ENCODE measurements around the gene GNG8.
A peak's percentile ranks its signal among the peaks of the same experiment; 100 is the strongest.

GNG8 gene

DNA sequence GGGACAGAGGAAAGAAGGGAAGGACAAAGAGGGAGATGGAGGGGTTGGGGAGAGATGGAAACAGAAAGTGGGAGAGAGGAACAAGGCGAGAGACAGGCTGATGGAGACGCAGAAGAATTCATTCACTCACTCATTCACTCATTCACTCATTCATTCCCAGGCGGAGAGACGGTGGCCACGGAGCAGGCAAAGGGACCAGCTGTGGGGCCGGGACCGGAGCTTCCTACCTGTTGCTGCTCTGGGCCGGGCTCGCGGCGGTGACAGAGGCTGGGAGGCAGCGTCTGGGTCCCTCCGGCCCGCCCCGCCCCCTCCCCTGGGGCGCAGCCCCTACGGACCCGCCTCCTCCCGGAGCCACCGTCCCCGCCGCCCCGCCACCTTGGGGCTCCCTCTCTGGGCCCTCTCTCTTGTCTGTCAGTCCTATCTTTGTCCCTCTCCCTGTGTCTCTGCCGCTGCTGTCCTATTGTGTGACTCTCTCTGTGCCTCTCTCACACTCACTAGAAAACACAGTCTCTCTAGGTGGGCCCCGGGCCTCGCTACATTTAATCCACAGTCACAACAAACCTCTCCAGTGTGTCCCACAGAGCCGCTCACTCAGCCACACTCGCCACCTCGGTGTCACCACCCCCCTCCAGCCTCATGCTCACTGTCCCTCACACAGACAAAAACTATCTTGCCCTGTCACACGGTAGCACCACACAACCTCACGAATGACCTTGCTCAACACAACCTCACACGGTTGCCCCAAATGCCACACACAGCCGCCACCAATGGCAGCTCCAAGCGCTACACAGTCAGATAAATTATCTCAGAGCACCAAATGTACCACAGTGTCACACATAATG lies at the start of gene GNG8:
Gene GNG8, minus strand, starts transcription at position 283 of the 842 bp plus-strand sequence. CDS start 1,520 bp downstream, outside the sequence.
- Histone ChIP-seq H3K4me3 (ENCODE audit: low read depth, low read length) (peak within 1 kb of the TSS; percentile 67), H3K4me1 (ENCODE audit: control insufficient read depth, insufficient read depth, low read length) (peaks cover 6% of the 10 kb centered on the region; the same call in 1 of the 2 replicates), H3K9ac (ENCODE audit: low read depth, low read length) (no peak within 1 kb of the TSS), H3K9me3 (ENCODE audit: control insufficient read depth, insufficient read depth, low read length) (no peaks in the 10 kb centered on the region), H3K27ac (ENCODE audit: low read depth, low read length) (no peak within 1 kb of the TSS), H3K27me3 (ENCODE audit: control insufficient read depth, insufficient read depth, low read length) (peaks cover 64% of the 10 kb centered on the region), H3K36me3 (ENCODE audit: control insufficient read depth, insufficient read depth, low read length) (no peaks in the 10 kb centered on the region)

DNA sequence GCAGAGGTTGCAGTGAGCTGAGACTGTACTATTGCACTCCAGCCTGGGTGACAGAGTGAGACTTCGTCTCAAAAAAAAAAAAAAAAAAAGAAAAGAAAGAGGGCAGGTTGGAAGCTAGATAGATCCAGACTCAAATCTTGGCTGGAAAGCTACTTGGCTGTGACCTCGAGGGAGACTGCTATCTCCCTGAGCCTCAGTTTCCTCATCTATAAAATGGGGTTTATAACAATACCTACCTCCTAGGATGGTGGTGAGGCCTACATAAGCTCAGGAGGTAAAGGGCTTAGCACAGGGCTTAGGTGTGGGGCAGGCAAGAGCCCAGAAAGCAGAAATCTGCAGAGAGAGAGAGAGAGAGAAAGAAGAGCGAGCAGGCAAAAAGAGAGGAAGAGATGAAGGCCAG lies 49.2 kb upstream of the GNG8 start:
- Histone ChIP-seq H3K36me3 (ENCODE audit: control insufficient read depth, insufficient read depth, low read length) (peaks cover 77% of the 10 kb centered on the region), H3K27me3 (ENCODE audit: control insufficient read depth, insufficient read depth, low read length) (no peaks in the 10 kb centered on the region), H3K27ac (ENCODE audit: low read depth, low read length) (no peak overlapping the region), H3K9me3 (ENCODE audit: control insufficient read depth, insufficient read depth, low read length) (no peaks in the 10 kb centered on the region), H3K4me3 (ENCODE audit: low read depth, low read length) (no peak overlapping the region), H3K9ac (ENCODE audit: low read depth, low read length) (no peak overlapping the region), H3K4me1 (ENCODE audit: control insufficient read depth, insufficient read depth, low read length) (no peaks in the 10 kb centered on the region)

DNA sequence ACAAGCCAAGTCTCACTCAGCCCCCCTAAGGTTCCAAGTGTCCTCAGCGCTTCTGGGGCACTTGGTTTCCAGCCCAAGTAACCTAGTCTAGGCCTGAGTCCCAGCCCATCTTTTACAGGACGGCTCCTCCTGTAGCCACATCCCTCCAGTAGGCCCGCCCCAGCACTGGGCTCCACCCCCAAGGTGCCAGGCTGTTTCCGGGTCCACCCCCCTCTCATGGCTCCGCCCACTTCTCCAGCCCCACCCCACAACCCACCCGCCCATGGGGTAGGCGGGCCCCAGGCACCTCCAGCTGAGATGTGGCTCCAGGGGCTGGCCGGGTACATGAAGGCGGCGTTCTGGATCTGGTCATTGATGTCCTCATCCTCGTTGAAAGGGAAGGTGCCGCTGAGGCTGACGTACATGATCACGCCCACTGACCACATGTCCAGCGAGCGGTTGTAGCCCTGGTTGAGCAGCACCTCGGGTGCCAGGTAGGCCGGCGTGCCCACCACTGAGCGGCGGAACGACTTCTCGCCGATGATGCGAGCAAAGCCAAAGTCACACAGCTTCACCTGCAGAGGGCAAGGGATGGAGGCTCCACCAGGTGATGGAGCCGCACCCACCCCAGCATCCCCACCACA lies 42.2 kb upstream of the GNG8 start:
- H3K9ac ChIP-seq (ENCODE audit: low read depth, low read length), result no peak overlapping the region
- no peaks in the 10 kb centered on the region for H3K9me3 ChIP-seq (ENCODE audit: control insufficient read depth, insufficient read depth, low read length)
- peaks cover 68% of the 10 kb centered on the region for H3K36me3 ChIP-seq (ENCODE audit: control insufficient read depth, insufficient read depth, low read length)
- H3K27me3 ChIP-seq (ENCODE audit: control insufficient read depth, insufficient read depth, low read length), result no peaks in the 10 kb centered on the region
- no peak overlapping the region for H3K4me3 ChIP-seq (ENCODE audit: low read depth, low read length)
- no peak overlapping the region for H3K27ac ChIP-seq (ENCODE audit: low read depth, low read length)
- H3K4me1 ChIP-seq (ENCODE audit: control insufficient read depth, insufficient read depth, low read length), result no peaks in the 10 kb centered on the region

DNA sequence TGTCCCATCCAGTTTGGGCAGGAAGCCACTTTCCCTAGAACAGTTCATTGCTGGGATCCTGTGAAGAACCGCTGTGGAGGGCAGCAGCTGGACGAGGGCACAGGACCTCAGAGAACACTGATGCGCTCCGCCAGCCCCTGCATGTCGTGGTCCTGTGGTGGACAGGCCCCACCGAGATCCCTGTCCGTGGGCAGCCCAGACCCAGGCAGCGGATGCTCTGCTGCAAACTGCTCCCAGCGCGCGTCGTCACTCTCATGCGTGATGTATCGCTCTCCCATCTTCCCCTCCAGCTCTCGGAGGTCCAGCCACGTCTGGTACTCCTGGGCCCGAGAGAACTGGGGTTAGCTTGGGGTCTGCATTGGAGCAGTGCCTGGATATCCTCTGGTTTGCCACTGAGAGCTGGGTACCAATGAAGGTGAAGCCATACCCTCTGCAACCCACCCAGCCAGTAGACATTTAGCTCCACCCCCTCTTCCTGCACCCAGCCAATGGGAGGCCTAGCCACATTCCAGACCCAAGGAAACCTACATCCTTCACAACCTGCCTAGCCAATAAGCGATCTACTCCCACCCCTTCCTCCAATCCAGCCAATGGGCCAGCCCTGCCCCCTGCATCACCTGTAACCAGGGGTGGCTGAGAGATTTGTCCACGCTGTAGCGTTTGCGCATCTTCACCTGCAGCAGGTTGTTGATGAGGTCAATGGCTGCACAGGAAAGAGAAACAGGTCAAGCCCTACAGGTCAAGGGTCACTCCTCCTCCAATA lies 38.6 kb upstream of the GNG8 start:
- no peak overlapping the region for H3K27ac ChIP-seq (ENCODE audit: low read depth, low read length)
- H3K4me1 ChIP-seq (ENCODE audit: control insufficient read depth, insufficient read depth, low read length), result no peaks in the 10 kb centered on the region
- no peaks in the 10 kb centered on the region for H3K9me3 ChIP-seq (ENCODE audit: control insufficient read depth, insufficient read depth, low read length)
- peaks cover 49% of the 10 kb centered on the region for H3K36me3 ChIP-seq (ENCODE audit: control insufficient read depth, insufficient read depth, low read length)
- no peaks in the 10 kb centered on the region for H3K27me3 ChIP-seq (ENCODE audit: control insufficient read depth, insufficient read depth, low read length)
- no peak overlapping the region for H3K9ac ChIP-seq (ENCODE audit: low read depth, low read length)
- H3K4me3 ChIP-seq (ENCODE audit: low read depth, low read length), result no peak overlapping the region

DNA sequence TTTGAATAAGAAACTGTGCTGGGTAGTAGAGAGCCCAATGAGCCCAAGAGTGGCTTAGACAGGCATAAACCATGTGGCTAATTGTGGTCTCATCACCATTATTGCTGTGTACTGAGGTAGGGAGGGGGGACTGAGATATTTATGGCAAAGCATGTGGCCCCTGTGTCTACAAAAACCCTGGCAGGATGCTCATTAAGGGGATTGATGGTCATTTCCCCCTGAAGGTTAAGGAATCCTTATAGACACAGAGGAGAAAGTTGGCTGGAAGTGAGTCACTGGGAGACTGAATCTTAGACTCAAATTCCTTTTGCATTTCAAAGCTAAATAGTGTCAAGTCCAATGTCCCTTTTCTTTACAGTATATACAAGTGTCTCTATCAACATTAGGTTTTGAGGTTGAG lies 34.8 kb upstream of the GNG8 start:
- no peaks in the 10 kb centered on the region for H3K9me3 ChIP-seq (ENCODE audit: control insufficient read depth, insufficient read depth, low read length)
- no peak overlapping the region for H3K27ac ChIP-seq (ENCODE audit: low read depth, low read length)
- H3K27me3 ChIP-seq (ENCODE audit: control insufficient read depth, insufficient read depth, low read length), result no peaks in the 10 kb centered on the region
- no peak overlapping the region for H3K9ac ChIP-seq (ENCODE audit: low read depth, low read length)
- peaks cover 23% of the 10 kb centered on the region for H3K36me3 ChIP-seq (ENCODE audit: control insufficient read depth, insufficient read depth, low read length)
- no peaks in the 10 kb centered on the region for H3K4me1 ChIP-seq (ENCODE audit: control insufficient read depth, insufficient read depth, low read length)
- H3K4me3 ChIP-seq (ENCODE audit: low read depth, low read length), result no peak overlapping the region

DNA sequence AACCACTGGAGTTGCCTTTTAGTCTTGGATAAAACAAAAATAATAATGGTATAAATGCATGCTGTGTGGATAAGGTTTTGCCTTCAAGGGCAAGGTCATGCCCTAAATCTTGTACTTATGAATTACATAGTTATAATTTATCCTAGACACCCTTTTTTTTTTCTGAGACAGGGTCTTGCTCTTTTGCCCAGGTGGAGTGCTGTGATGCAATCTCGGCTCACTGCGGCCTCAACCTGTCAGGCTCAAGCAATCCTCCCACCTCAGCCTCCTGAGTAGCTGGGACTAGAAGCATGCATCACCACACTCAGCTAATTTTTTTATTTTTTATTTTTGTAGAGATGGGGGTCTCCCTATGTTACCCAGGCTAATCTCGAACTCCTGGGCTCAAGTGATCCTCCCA lies 32.7 kb upstream of the GNG8 start:
- no peak overlapping the region for H3K9ac ChIP-seq (ENCODE audit: low read depth, low read length)
- H3K4me3 ChIP-seq (ENCODE audit: low read depth, low read length), result no peak overlapping the region
- no peaks in the 10 kb centered on the region for H3K9me3 ChIP-seq (ENCODE audit: control insufficient read depth, insufficient read depth, low read length)
- H3K27ac ChIP-seq (ENCODE audit: low read depth, low read length), result no peak overlapping the region
- no peaks in the 10 kb centered on the region for H3K27me3 ChIP-seq (ENCODE audit: control insufficient read depth, insufficient read depth, low read length)
- peaks cover 9% of the 10 kb centered on the region for H3K36me3 ChIP-seq (ENCODE audit: control insufficient read depth, insufficient read depth, low read length)
- H3K4me1 ChIP-seq (ENCODE audit: control insufficient read depth, insufficient read depth, low read length), result no peaks in the 10 kb centered on the region

DNA sequence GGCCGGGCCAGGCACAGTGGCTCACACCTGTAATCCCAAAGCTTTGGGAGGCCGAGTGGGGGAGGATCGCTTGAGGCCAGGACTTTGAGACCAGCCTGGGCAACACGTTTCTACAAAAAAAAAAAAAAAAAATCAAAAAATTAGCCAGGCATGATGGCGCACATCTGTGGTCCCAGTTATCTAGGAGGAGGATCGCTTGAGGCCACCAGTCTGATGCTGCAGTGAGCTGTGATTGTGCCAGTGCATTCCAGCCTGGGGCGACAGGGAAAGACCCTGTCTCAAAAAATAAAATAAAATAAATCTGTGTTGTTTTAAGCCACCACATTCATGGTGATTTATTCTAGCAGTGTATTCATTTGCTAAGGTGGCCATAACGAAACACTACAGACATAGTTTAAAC lies 29.1 kb upstream of the GNG8 start:
- no peak overlapping the region for H3K9ac ChIP-seq (ENCODE audit: low read depth, low read length)
- H3K27ac ChIP-seq (ENCODE audit: low read depth, low read length), result no peak overlapping the region
- no peak overlapping the region for H3K4me3 ChIP-seq (ENCODE audit: low read depth, low read length)
- peaks cover 4% of the 10 kb centered on the region for H3K27me3 ChIP-seq (ENCODE audit: control insufficient read depth, insufficient read depth, low read length)
- no peaks in the 10 kb centered on the region for H3K36me3 ChIP-seq (ENCODE audit: control insufficient read depth, insufficient read depth, low read length)
- peaks cover 5% of the 10 kb centered on the region for H3K4me1 ChIP-seq (ENCODE audit: control insufficient read depth, insufficient read depth, low read length)
- no peaks in the 10 kb centered on the region for H3K9me3 ChIP-seq (ENCODE audit: control insufficient read depth, insufficient read depth, low read length)

DNA sequence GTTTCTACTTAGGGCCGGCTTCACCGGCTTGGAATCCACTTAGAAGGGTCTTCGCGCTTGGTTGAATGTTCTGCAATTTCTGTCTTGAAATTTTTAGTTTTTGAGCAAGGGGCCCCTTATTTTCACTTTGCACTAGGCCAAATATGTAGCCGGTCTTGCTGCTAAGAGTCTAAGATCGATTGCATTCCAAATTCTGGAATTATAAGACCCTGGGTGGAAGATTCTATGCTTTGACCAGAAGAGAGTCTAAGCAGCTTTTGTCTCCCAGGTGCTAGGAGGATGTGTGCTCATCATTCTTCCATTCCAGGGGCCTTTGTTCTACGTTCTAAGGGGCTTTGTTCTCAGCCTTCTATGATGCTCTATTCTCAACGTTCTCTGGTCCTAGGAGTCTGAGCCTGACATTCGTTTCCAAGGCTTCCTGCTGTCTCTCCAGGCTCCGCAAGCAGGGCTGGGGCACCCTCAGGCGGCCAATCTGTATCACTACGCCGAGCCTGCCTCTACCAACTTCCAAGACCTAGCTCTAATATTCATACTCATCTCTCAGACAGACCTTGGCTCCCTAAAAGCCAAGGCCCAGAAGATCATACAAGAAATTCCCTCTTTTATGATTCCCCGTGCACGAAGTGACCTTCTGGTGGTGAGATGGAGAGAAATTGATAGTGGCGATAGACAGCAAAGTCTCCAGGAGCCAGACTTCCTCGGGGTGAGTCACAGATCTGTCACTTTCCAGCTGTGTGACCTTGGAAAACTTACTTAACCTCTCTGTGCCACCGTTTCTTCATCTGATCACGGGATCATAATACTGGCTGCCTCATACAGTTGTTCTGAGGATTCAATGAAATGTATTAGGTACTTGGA lies 26.0 kb upstream of the GNG8 start:
- Histone ChIP-seq H3K4me1 (ENCODE audit: control insufficient read depth, insufficient read depth, low read length) (peaks cover 12% of the 10 kb centered on the region), H3K36me3 (ENCODE audit: control insufficient read depth, insufficient read depth, low read length) (no peaks in the 10 kb centered on the region), H3K9ac (ENCODE audit: low read depth, low read length) (no peak overlapping the region), H3K9me3 (ENCODE audit: control insufficient read depth, insufficient read depth, low read length) (no peaks in the 10 kb centered on the region), H3K27me3 (ENCODE audit: control insufficient read depth, insufficient read depth, low read length) (peaks cover 9% of the 10 kb centered on the region), H3K27ac (ENCODE audit: low read depth, low read length) (peak overlapping the region; percentile 49), H3K4me3 (ENCODE audit: low read depth, low read length) (peak overlapping the region; percentile 51)

DNA sequence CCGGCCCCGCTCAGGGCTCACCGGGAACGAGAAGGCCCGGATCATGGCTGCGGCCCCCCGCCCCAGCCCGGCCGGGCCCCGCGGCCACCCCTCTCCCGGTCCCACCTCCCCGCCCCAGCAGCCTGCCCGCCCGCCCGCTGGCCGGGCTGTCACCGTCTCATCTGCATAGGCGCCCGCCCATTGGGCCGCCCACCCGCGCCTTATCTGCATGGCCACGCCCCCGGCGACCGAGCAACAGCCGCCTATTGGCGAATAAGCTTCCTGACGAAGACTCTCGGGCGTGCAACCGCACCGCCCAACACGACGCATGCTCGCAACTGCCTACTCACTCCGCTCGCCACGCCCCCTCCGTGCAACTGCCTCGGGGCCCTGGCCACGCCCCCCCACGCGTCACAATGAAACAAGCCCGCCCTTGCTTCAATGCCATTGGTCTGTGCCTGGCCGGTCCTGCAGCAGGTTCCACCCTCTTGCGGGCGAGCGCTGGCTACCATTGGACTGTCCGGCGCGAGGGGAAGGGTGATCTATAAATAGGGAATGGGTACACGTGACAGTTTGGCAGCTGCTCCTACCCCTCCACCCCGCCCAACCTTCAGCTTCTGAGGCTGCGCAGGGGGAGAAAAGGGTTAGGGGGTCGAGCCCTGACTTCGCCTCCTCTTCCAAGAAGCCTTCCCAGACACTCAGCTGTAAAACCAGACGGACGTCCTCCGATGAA lies 25.2 kb upstream of the GNG8 start, which contains the start of gene DACT3:
Gene DACT3, minus strand, starts transcription at position 163 of the 712 bp plus-strand sequence. Its CDS starts 118 bp downstream, at position 45.
- Histone ChIP-seq H3K4me1 (ENCODE audit: control insufficient read depth, insufficient read depth, low read length) (peaks cover 12% of the 10 kb centered on the region), H3K9me3 (ENCODE audit: control insufficient read depth, insufficient read depth, low read length) (no peaks in the 10 kb centered on the region), H3K27me3 (ENCODE audit: control insufficient read depth, insufficient read depth, low read length) (peaks cover 9% of the 10 kb centered on the region), H3K9ac (ENCODE audit: low read depth, low read length) (no peak within 1 kb of the TSS), H3K4me3 (ENCODE audit: low read depth, low read length) (peak within 1 kb of the TSS; percentile 60), H3K36me3 (ENCODE audit: control insufficient read depth, insufficient read depth, low read length) (no peaks in the 10 kb centered on the region), H3K27ac (ENCODE audit: low read depth, low read length) (peak within 1 kb of the TSS; percentile 49)

DNA sequence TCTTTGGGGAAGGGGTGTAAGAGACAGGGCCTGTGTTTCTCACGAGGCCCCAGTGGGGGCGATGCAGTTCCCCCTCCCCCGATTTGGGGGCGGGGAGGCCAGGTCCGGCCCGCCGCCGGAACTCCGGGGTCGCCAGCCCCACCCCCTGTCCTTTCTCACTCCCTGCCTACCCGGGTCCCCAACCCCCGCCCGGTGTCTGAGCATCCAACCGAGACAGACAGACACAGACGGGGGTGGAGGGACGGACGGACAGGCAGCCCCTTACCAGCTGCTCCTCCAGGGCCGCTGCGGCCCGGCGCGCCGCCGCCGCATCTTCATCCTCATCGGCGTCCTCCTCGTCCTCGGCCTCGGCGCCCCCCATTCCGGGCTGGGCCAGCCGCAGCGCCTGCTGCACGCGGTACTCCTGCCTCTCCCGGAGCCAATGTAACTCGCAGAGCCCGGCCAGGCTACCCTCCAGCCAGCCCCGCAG lies 24.6 kb upstream of the GNG8 start:
- Histone ChIP-seq H3K36me3 (ENCODE audit: control insufficient read depth, insufficient read depth, low read length) (no peaks in the 10 kb centered on the region), H3K9me3 (ENCODE audit: control insufficient read depth, insufficient read depth, low read length) (no peaks in the 10 kb centered on the region), H3K27ac (ENCODE audit: low read depth, low read length) (no peak overlapping the region), H3K4me3 (ENCODE audit: low read depth, low read length) (peak overlapping the region; percentile 60), H3K9ac (ENCODE audit: low read depth, low read length) (no peak overlapping the region), H3K4me1 (ENCODE audit: control insufficient read depth, insufficient read depth, low read length) (peaks cover 12% of the 10 kb centered on the region), H3K27me3 (ENCODE audit: control insufficient read depth, insufficient read depth, low read length) (peaks cover 9% of the 10 kb centered on the region)
